ENCODE measurements around the gene KDM4F.
"Not testable (repeated sequence)": the region's sequence is repeated elsewhere in the genome, so short reads cannot be mapped to it uniquely, and the experiment has no call there.

DNA sequence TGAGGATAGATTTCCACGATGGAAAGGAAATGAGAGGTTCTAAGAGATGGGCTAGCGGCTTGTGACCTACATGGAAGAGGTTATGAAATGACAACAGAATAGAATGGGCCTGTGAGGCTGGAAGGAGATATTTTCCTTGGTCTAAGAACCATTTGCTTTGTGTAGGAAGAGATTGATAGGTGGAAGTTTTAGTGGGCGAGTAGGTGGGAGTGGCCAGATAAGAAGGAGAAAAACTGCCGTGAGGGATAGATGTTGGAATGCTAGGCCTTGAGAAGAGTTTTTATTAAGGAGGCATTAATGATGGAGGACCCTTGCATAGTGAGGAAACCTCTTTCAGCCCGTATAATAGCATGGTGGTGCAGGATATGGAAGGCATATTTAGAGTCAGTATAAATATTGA lies 27.8 kb upstream of the KDM4F start:
- TF ChIP-seq, protein P1, sequence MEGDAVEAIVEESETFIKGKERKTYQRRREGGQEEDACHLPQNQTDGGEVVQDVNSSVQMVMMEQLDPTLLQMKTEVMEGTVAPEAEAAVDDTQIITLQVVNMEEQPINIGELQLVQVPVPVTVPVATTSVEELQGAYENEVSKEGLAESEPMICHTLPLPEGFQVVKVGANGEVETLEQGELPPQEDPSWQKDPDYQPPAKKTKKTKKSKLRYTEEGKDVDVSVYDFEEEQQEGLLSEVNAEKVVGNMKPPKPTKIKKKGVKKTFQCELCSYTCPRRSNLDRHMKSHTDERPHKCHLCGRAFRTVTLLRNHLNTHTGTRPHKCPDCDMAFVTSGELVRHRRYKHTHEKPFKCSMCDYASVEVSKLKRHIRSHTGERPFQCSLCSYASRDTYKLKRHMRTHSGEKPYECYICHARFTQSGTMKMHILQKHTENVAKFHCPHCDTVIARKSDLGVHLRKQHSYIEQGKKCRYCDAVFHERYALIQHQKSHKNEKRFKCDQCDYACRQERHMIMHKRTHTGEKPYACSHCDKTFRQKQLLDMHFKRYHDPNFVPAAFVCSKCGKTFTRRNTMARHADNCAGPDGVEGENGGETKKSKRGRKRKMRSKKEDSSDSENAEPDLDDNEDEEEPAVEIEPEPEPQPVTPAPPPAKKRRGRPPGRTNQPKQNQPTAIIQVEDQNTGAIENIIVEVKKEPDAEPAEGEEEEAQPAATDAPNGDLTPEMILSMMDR (IDR thresholded peaks at IDR 0.05; ENCODE audit: poor library complexity, severe bottlenecking) = not testable (repeated sequence)
- not testable (repeated sequence) for TF ChIP-seq POLR2AphosphoS5 (IDR thresholded peaks at IDR 0.05)

Measured in neural cell (in vitro differentiated cells).